Activated B cell treated with CpG ODN at 0.5 μM for 24 hours (primary cell): ENCODE measurements around the gene PKNOX1. TPM values are rescaled to one million over a fixed set of nuclear protein-coding genes. Genes with fewer than 3 reads are reported as not detected.

Source experiments
- ATAC-seq: fragments of 200-7000 bp; cut with Tn5 transposase; one replicate; pipeline ENCODE4 v1.10.0; 2021; ENCODE audit warnings: low read depth, mild to moderate bottlenecking, moderate library complexity
- CTCF ChIA-PET: fragments of 350-600 bp; sonication (Branson Sonifier 250); formaldehyde crosslinking; loops from one replicate; lab custom pipeline; 2021; ENCODE audit warnings: antibody characterized with exemption; lab: Charles Lee
- POLR2A ChIA-PET: fragments of 350-600 bp; sonication (Branson Sonifier 250); formaldehyde crosslinking; loops from one replicate; lab custom pipeline; 2021; ENCODE audit warnings: antibody characterized with exemption; lab: Charles Lee
- DNase-seq: peaks from one replicate; pipeline ENCODE4 v3.0.0; 2022
- H3K27ac Mint-ChIP-seq: one replicate; pipeline ENCODE4 v1.8.0; 2020; ENCODE audit warnings: mixed read lengths
- H3K27me3 Mint-ChIP-seq: one replicate; pipeline ENCODE4 v1.8.0; 2021; ENCODE audit warnings: mixed read lengths
- H3K36me3 Mint-ChIP-seq: one replicate; pipeline ENCODE4 v1.8.0; 2021; ENCODE audit warnings: low read depth, mixed read lengths
- H3K4me1 Mint-ChIP-seq: one replicate; pipeline ENCODE4 v1.8.0; 2021; ENCODE audit warnings: mixed read lengths
- H3K4me3 Mint-ChIP-seq: one replicate; pipeline ENCODE4 v1.8.0; 2020; ENCODE audit warnings: mild to moderate bottlenecking, mixed read lengths
- H3K9me3 Mint-ChIP-seq: one replicate; pipeline ENCODE4 v1.8.0; 2020; ENCODE audit warnings: mixed read lengths
- intact Hi-C: fragments of 100-400 bp; cut with micrococcal nuclease; formaldehyde crosslinking; loops from one replicate; pipeline ENCODE4 v1.15.1; 2024
- total RNA-seq: library from RNA; stranded (reverse); gene quantifications from 2 replicates; pipeline ENCODE4 v1.2.3, GENCODE V29; 2022
- TF ChIP-seq, protein P1 (sequence below): fragments of 200-600 bp; IDR thresholded peaks from one replicate; pipeline ENCODE4 v1.8.0; 2022; ENCODE audit warnings: antibody characterized with exemption, mild to moderate bottlenecking

PKNOX1 gene
- total RNA-seq, 1 donor from 2014 or later = 13.3 TPM

DNA sequence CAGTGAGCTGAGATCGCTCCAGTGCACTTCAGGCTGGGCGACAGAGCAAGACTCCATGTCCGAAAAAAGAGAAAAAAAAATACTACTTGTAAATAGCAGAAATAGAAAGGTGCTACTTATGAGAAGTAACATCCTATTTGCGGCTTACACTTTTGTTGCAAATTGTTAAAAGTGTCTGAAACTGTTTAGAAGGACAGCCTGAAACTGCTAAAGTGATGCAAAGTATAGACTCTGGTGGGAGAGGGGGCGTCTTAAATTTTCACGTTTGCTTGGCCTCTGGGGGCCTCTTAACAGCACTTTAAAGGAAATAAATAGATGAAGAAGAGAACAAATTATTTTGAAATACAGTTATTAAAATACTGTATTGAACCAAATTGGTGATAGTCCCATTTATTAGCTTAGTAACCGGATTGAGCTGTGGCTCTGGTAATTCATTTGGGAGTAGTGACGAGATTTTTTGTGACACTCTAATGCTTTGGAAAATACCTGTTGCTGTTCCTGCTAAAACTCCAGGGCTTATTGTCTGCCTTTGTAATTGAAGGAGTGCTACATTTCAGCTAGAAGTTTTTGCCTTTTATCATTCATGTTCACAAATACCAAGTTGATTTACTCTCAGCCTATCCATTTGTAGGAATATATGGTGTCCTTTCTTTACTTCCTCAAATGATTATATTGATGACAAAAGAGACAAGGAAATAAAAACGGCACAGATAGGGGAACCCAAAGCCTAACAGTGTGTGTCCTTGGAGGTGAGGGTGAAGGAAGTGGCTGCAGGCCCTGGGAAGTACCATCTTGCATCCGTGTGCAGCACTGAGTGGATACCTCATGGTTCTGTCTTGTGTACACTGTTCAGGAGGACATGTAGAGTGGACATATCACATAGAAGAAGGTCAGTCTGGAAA lies 6.2 kb downstream of the PKNOX1 start:
- peaks cover 44% of the 10 kb centered on the region for H3K4me1 Mint-ChIP-seq
- DNase-seq (no peak), ATAC-seq (no peak)
- intact Hi-C loops = no loop called here
- TF ChIP-seq, protein P1, sequence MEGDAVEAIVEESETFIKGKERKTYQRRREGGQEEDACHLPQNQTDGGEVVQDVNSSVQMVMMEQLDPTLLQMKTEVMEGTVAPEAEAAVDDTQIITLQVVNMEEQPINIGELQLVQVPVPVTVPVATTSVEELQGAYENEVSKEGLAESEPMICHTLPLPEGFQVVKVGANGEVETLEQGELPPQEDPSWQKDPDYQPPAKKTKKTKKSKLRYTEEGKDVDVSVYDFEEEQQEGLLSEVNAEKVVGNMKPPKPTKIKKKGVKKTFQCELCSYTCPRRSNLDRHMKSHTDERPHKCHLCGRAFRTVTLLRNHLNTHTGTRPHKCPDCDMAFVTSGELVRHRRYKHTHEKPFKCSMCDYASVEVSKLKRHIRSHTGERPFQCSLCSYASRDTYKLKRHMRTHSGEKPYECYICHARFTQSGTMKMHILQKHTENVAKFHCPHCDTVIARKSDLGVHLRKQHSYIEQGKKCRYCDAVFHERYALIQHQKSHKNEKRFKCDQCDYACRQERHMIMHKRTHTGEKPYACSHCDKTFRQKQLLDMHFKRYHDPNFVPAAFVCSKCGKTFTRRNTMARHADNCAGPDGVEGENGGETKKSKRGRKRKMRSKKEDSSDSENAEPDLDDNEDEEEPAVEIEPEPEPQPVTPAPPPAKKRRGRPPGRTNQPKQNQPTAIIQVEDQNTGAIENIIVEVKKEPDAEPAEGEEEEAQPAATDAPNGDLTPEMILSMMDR = no peak
- no peak overlapping the region for H3K27ac Mint-ChIP-seq
- ChIA-PET POLR2A (interaction anchor here (0.6 kb wide), 2 partner anchors 11 kb away, joined by 5 read pairs; no protein-coding TSS in a partner anchor), CTCF (no interaction called here)
- H3K4me3 Mint-ChIP-seq = no peak overlapping the region
- no peaks in the 10 kb centered on the region for H3K9me3 Mint-ChIP-seq
- peaks cover 11% of the 10 kb centered on the region for H3K36me3 Mint-ChIP-seq
- H3K27me3 Mint-ChIP-seq = no peaks in the 10 kb centered on the region

DNA sequence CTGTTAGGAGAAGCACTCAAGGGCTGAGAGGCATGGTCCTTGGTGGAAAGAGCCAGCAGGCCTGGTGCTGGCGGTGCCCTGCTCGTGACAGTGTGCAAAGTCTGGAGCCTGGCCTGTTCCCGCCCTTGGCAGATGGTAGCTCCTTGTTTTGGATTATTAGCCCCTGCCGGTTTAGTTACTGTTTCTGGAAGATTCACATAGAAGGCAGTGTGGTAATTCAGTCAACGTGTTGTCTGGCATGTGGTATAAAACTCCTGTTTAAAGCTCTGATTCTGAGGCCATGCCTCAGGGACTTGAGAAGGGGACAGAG lies 6.8 kb downstream of the PKNOX1 start:
- Mint-ChIP-seq H3K4me1 (peaks cover 39% of the 10 kb centered on the region), H3K36me3 (peaks cover 11% of the 10 kb centered on the region), H3K27me3 (no peaks in the 10 kb centered on the region), H3K9me3 (no peaks in the 10 kb centered on the region), H3K27ac (no peak overlapping the region), H3K4me3 (no peak overlapping the region)
- DNase-seq (no peak), ATAC-seq (no peak)
- intact Hi-C loops = no loop called here
- ChIA-PET CTCF (no interaction called here), POLR2A (interaction anchor here (0.6 kb wide), 1 partner anchor 12 kb away, joined by 5 read pairs; no protein-coding TSS in a partner anchor)
- TF ChIP-seq, protein P1 = no peak

- POLR2A ChIA-PET = interaction anchor here (0.6 kb wide), 1 partner anchor 54 kb away, joined by 6 read pairs; no protein-coding TSS in a partner anchor
- CTCF ChIA-PET = no interaction called here
- Mint-ChIP-seq H3K4me1 (peaks cover 37% of the 10 kb centered on the region), H3K27me3 (no peaks in the 10 kb centered on the region), H3K9me3 (no peaks in the 10 kb centered on the region), H3K27ac (no peak overlapping the region), H3K4me3 (no peak overlapping the region), H3K36me3 (peaks cover 13% of the 10 kb centered on the region)
- TF ChIP-seq, protein P1 = no peak
- intact Hi-C loops = no loop called here
- DNase-seq = no peak
- no peak for ATAC-seq
Measured at GRCh38 chr21:42981862-42982261, 7.5 kb downstream of the PKNOX1 start.

GRCh38 chr21:42983103-42983502 lies 8.7 kb downstream of the PKNOX1 start:
- Mint-ChIP-seq H3K27me3 (no peaks in the 10 kb centered on the region), H3K9me3 (no peaks in the 10 kb centered on the region), H3K4me3 (no peak overlapping the region), H3K36me3 (peaks cover 13% of the 10 kb centered on the region), H3K27ac (no peak overlapping the region), H3K4me1 (peaks cover 31% of the 10 kb centered on the region)
- ChIA-PET POLR2A (no interaction called here), CTCF (no interaction called here)
- TF ChIP-seq, protein P1 = no peak
- intact Hi-C loops = no loop called here
- DNase-seq (no peak), ATAC-seq (no peak)

DNA sequence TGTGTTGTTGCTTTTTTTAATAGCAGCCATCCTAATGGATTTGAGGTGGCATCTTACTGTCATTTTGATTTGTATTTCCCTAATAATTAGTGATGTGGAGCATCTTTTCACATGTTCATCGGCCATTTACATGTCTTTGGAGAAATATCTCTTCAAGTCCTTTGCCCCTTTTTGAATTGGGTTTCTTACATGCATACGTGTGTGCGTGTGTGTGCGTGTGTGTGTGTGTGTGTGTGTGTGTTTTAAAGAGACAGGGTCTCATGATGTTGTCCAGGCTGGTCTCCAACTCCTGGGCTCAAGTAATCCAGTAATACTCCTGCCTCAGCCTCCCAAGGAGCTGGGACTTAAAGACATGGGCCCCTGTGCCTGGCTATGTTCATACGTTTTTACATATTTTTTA lies 9.5 kb downstream of the PKNOX1 start:
- H3K27me3 Mint-ChIP-seq = no peaks in the 10 kb centered on the region
- no peaks in the 10 kb centered on the region for H3K9me3 Mint-ChIP-seq
- DNase-seq = no peak
- H3K27ac Mint-ChIP-seq = no peak overlapping the region
- peaks cover 31% of the 10 kb centered on the region for H3K4me1 Mint-ChIP-seq
- peaks cover 9% of the 10 kb centered on the region for H3K36me3 Mint-ChIP-seq
- H3K4me3 Mint-ChIP-seq = no peak overlapping the region
- CTCF ChIA-PET = no interaction called here
- POLR2A ChIA-PET = no interaction called here
- intact Hi-C loops = no loop called here
- no peak for ATAC-seq
- TF ChIP-seq, protein P1 = no peak
